ENCODE measurements around the gene SPRR1A.

Gene SPRR1A

GRCh38 chr1:153025797-153026196, 41.9 kb downstream of the SPRR1A start:
- in situ Hi-C loops (cut with MboI; ENCODE audit: low sequenced_read_pairs) = no loop called here

- in situ Hi-C loops (cut with MboI; ENCODE audit: low sequenced_read_pairs) = no loop called here
Observed at GRCh38 chr1:153028766-153029165, 44.9 kb downstream of the SPRR1A start.

- in situ Hi-C loops (cut with MboI; ENCODE audit: low sequenced_read_pairs) = no loop called here
Observed at GRCh38 chr1:153030895-153031294, 47.0 kb downstream of the SPRR1A start, which contains the start of gene SPRR1B. SPRR1B (plus strand) TSS chr1:153031203; CDS start chr1:153032346, 1,143 bp downstream.

- in situ Hi-C loops (cut with MboI; ENCODE audit: low sequenced_read_pairs) = no loop called here
Observed at GRCh38 chr1:153032073-153032472, 48.2 kb downstream of the SPRR1A start.

- in situ Hi-C loops (cut with MboI; ENCODE audit: low sequenced_read_pairs) = no loop called here
Observed at GRCh38 chr1:153032677-153033308, 48.9 kb downstream of the SPRR1A start.

GRCh38 chr1:153035211-153035610, 51.3 kb downstream of the SPRR1A start:
- in situ Hi-C loops (cut with MboI; ENCODE audit: low sequenced_read_pairs) = no loop called here
